PC-9 (cell line): ENCODE results near the gene PRDM7.

Source experiments
- CTCF ChIP-seq: fragments of 200-600 bp; sonication (generic); conservative IDR thresholded peaks from 2 replicates; pipeline ENCODE4 v1.6.1; 2017; ENCODE audit warnings: mixed run types, antibody characterized with exemption, mild to moderate bottlenecking, moderate library complexity
- EZH2 ChIP-seq: fragments of 200-600 bp; sonication (generic); IDR thresholded peaks from 2 replicates; pipeline ENCODE4 v1.8.0; 2017; ENCODE audit warnings: antibody characterized with exemption, low read depth

DNA sequence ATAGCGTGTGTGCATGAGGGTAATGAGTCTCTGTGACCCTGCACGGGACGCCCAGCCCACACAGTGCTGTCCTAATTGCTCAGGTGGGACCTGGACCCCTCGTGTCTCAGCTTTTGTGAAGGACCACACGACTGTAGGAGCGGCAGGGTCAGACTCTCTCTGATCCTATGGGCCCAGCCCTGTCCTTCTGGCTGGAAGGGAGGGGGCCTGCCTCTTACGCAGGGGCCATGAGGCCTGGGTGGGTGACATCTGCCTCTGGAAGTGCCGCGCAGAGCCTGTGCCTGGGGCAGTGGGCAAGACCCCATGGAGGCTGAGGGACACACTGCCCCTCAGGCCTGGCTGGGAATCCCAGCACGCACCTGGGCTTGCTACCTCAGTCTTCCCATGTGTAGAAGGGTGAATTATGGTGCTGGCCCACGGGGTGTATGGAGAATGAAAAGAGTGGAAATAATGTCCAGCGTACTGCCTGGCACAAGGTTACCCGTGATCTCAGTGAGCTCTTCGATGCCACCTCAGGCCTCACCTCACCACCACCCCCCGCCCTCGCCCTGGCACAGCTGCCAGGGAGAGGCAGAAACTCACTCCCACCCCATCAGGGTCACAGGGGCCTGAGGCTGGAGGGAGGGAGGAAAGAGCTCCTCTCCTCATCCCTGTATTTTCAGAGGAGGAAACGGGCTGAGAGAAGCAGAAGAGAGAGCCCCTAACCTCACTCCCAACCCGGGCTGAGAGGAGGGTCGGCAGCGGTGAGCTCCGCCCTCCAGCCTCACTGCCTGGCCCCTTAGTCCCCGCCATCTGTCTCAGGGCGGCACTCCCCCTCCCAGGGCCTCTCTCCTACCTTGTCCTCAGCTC lies 30.8 kb downstream of the PRDM7 start:
- TF ChIP-seq EZH2 (no peak), CTCF (no peak)
